GM12801 (cell line): ENCODE data around the gene PTBP3.

ENCODE experiments used
- CTCF ChIP-seq: IDR thresholded peaks from one replicate; pipeline ENCODE4 v1.5.1; 2011; ENCODE audit warnings: control low read depth; ENCODE audit not compliant: insufficient read length; ENCODE audit errors: extremely low read depth

The PTBP3 gene

GRCh38 chr9:112239284-112239683, 94.1 kb downstream of the PTBP3 start:
- TF ChIP-seq CTCF: no peak

GRCh38 chr9:112234779-112235178, 98.6 kb downstream of the PTBP3 start:
- no peak for TF ChIP-seq CTCF

GRCh38 chr9:112233769-112234168, 99.7 kb downstream of the PTBP3 start:
- no peak for TF ChIP-seq CTCF

GRCh38 chr9:112232233-112232632, 101.2 kb downstream of the PTBP3 start:
- TF ChIP-seq CTCF: no peak

GRCh38 chr9:112226091-112226490, 107.3 kb downstream of the PTBP3 start:
- TF ChIP-seq CTCF: no peak

- no peak for TF ChIP-seq CTCF
Observed at GRCh38 chr9:112224401-112225289, 108.8 kb downstream of the PTBP3 start.

GRCh38 chr9:112218908-112219307, 114.5 kb downstream of the PTBP3 start:
- no peak for TF ChIP-seq CTCF
